GM19025 (cell line): ENCODE data around the gene FOXP2.
"Not testable (repeated sequence)": the region's sequence is repeated elsewhere in the genome, so short reads cannot be mapped to it uniquely, and the experiment has no call there.

Experiments
- ATAC-seq: cut with Tn5 transposase; IDR thresholded peaks from one replicate; pipeline ENCODE4 v1.9.1; 2021; ENCODE audit warnings: mild to moderate bottlenecking, low read depth, moderate library complexity; ENCODE audit not compliant: unreplicated experiment

Gene FOXP2

GRCh38 chr7:114488696-114489095 is 74.1 kb downstream of the FOXP2 start:
- no peak for ATAC-seq

- not testable (repeated sequence) for ATAC-seq
Observed at GRCh38 chr7:114497491-114497890, 82.9 kb downstream of the FOXP2 start.

GRCh38 chr7:114502454-114503254 is 88.0 kb downstream of the FOXP2 start:
- ATAC-seq = no peak

GRCh38 chr7:114504586-114504985 is 90.0 kb downstream of the FOXP2 start:
- no peak for ATAC-seq

GRCh38 chr7:114507381-114507780 is 92.8 kb downstream of the FOXP2 start:
- ATAC-seq = no peak

GRCh38 chr7:114508086-114508485 is 93.5 kb downstream of the FOXP2 start:
- no peak for ATAC-seq

GRCh38 chr7:114510824-114511223 is 96.2 kb downstream of the FOXP2 start:
- not testable (repeated sequence) for ATAC-seq

- no peak for ATAC-seq
Observed at GRCh38 chr7:114519240-114519639, 104.6 kb downstream of the FOXP2 start.

GRCh38 chr7:114522081-114522480 is 107.5 kb downstream of the FOXP2 start:
- ATAC-seq = no peak

- ATAC-seq = no peak
Observed at GRCh38 chr7:114527589-114527988, 113.0 kb downstream of the FOXP2 start.

- no peak for ATAC-seq
Observed at GRCh38 chr7:114530057-114530611, 115.5 kb downstream of the FOXP2 start.

- ATAC-seq = no peak
Observed at GRCh38 chr7:114531326-114531725, 116.7 kb downstream of the FOXP2 start.

- no peak for ATAC-seq
Observed at GRCh38 chr7:114533131-114533530, 118.5 kb downstream of the FOXP2 start.

- no peak for ATAC-seq
Observed at GRCh38 chr7:114534953-114535352, 120.3 kb downstream of the FOXP2 start.

- no peak for ATAC-seq
Observed at GRCh38 chr7:114539575-114539974, 125.0 kb downstream of the FOXP2 start.

- no peak for ATAC-seq
Observed at GRCh38 chr7:114540291-114540690, 125.7 kb downstream of the FOXP2 start.

GRCh38 chr7:114547346-114547745 is 132.7 kb downstream of the FOXP2 start:
- not testable (repeated sequence) for ATAC-seq

GRCh38 chr7:114548081-114548980 is 133.7 kb downstream of the FOXP2 start:
- ATAC-seq = no peak

GRCh38 chr7:114554781-114555537 is 140.3 kb downstream of the FOXP2 start:
- no peak for ATAC-seq

GRCh38 chr7:114567416-114567815 is 152.8 kb downstream of the FOXP2 start:
- no peak for ATAC-seq
